HCT116 (cell line): Measurements from ENCODE around the gene STRIP1. TPM values are rescaled to one million over a fixed set of nuclear protein-coding genes. Genes with fewer than 3 reads are reported as not detected.

Experiments used
- ATAC-seq: fragments of 200-7000 bp; cut with Tn5 transposase; 2 replicates; pipeline ENCODE4 v1.9.1; 2020; ENCODE audit warnings: mild to moderate bottlenecking, moderate library complexity
- BruUV-seq: library from RNA; stranded (reverse); fragments of 400-500 nt; replicated peaks from 2 replicates; lab custom pipeline; 2021; lab: Mats Ljungman, UMichigan
- CTCF ChIA-PET: fragments of 300-600 bp; sonication (Branson Sonifier 250); formaldehyde crosslinking; loops from one replicate; lab custom pipeline; 2021; ENCODE audit warnings: antibody characterized with exemption; lab: Charles Lee
- POLR2A ChIA-PET: fragments of 300-600, 350-600 bp; sonication (Branson Sonifier 250); formaldehyde crosslinking; loops from one replicate; lab custom pipeline; 2021; ENCODE audit warnings: antibody characterized with exemption; lab: Charles Lee
- RAD21 ChIA-PET, 2 experiments: fragments of 300-600 bp; sonication (Branson Sonifier 250); formaldehyde crosslinking; loops; one replicate each; lab custom pipeline; 2023; ENCODE audit warnings: low total read pairs in 2 of 2; ENCODE audit not compliant: uncharacterized antibody in 2 of 2, unreplicated experiment in 2 of 2, low non-redundant PET in 1 of 2; lab: Charles Lee
- DNase-seq: peaks from one replicate; pipeline ENCODE4 v3.0.0-alpha.2; 2010; ENCODE audit warnings: low read depth, low spot score
- H2AFZ ChIP-seq: fragments of 200-600 bp; shearing (Covaris generic), sonication (generic); 2 replicates; pipeline ENCODE4 v1.6.1; 2017; ENCODE audit warnings: low read depth, mixed run types, mixed read lengths, antibody characterized with exemption, low read length; ENCODE audit not compliant: poor library complexity, severe bottlenecking
- H3K27ac ChIP-seq: 2 replicates; pipeline ENCODE4 v1.5.1; 2012; ENCODE audit warnings: low read depth, low read length
- H3K27me3 ChIP-seq: fragments of 200-600 bp; sonication (generic); 2 replicates; pipeline ENCODE4 v1.6.1; 2016; ENCODE audit warnings: mixed run types, low read length, mixed read lengths; ENCODE audit not compliant: insufficient read depth
- H3K36me3 ChIP-seq, 2 experiments: fragments of 200-500 bp in 1 of 2; fragments of 200-600 bp in 1 of 2; sonication (Bioruptor generic) in 1 of 2; sonication (generic) in 1 of 2; 2 replicates each; pipeline versions ENCODE4 v1.5.1 to v1.6.1; 2014 to 2016; ENCODE audit warnings: low read length in 2 of 2, inconsistent platforms in 1 of 2, mixed read lengths in 1 of 2, mixed run types in 1 of 2; ENCODE audit not compliant: insufficient read depth in 2 of 2, control insufficient read depth in 1 of 2
- H3K4me1 ChIP-seq, 2 experiments: fragments of 200-600 bp in 1 of 2; sonication (generic) in 1 of 2; 2 replicates each; pipeline versions ENCODE4 v1.5.1 to v1.6.1; 2012 to 2017; ENCODE audit warnings: low read length in 2 of 2, inconsistent platforms in 1 of 2, mild to moderate bottlenecking in 1 of 2, mixed read lengths in 1 of 2, mixed run types in 1 of 2, moderate library complexity in 1 of 2; ENCODE audit not compliant: insufficient read depth in 2 of 2, control insufficient read depth in 1 of 2
- H3K4me2 ChIP-seq: fragments of 200-600 bp; sonication (generic); 2 replicates; pipeline ENCODE4 v1.6.1; 2017; ENCODE audit warnings: mixed run types, low read length, mixed read lengths
- H3K4me3 ChIP-seq, 2 experiments: fragments of 200-600 bp in 1 of 2; sonication (generic) in 1 of 2; replicated peaks in 1 of 2; 2 replicates each; pipeline ENCODE4 v1.5.1; 2011 to 2016; ENCODE audit warnings: low read length in 2 of 2, control low read depth in 1 of 2, low read depth in 1 of 2, mild to moderate bottlenecking in 1 of 2, mixed read lengths in 1 of 2, mixed run types in 1 of 2
- H3K79me2 ChIP-seq: fragments of 200-600 bp; sonication (generic); 2 replicates; pipeline ENCODE4 v1.6.1; 2017; ENCODE audit warnings: mild to moderate bottlenecking, mixed run types, low read length, moderate library complexity, mixed read lengths; ENCODE audit not compliant: insufficient read depth
- H3K9ac ChIP-seq: fragments of 200-600 bp; sonication (generic); 2 replicates; pipeline ENCODE4 v1.6.1; 2016; ENCODE audit warnings: low read length, mixed read lengths
- H3K9me2 ChIP-seq: fragments of 200-600 bp; sonication (generic), shearing (Covaris generic); 2 replicates; pipeline ENCODE4 v1.6.1; 2017; ENCODE audit warnings: mixed run types, mild to moderate bottlenecking, moderate library complexity; ENCODE audit not compliant: insufficient read depth
- H3K9me3 ChIP-seq, 2 experiments: fragments of 200-500 bp in 1 of 2; fragments of 200-600 bp in 1 of 2; sonication (Bioruptor generic) in 1 of 2; sonication (generic) in 1 of 2; 2 replicates each; pipeline ENCODE4 v1.6.1; 2014 to 2017; ENCODE audit warnings: low read length in 2 of 2, mixed read lengths in 2 of 2, inconsistent platforms in 1 of 2, low read depth in 1 of 2, mild to moderate bottlenecking in 1 of 2, mixed run types in 1 of 2, moderate library complexity in 1 of 2; ENCODE audit not compliant: control insufficient read depth in 1 of 2, insufficient read depth in 1 of 2
- H4K20me1 ChIP-seq: fragments of 200-600 bp; sonication (generic), shearing (Covaris generic); 2 replicates; pipeline ENCODE4 v1.6.1; 2017; ENCODE audit warnings: mixed run types, mild to moderate bottlenecking, moderate library complexity; ENCODE audit not compliant: insufficient read depth
- ATF3 ChIP-seq: IDR thresholded peaks from 2 replicates; pipeline ENCODE4 v1.6.1; 2012
- CTCF ChIP-seq, 3 experiments: fragments of 200-600 bp in 1 of 3; sonication (generic) in 1 of 3; IDR thresholded peaks in 2 of 3; conservative IDR thresholded peaks in 1 of 3; 2 replicates each; pipeline ENCODE4 v1.5.1; 2012 to 2017; ENCODE audit warnings: low read depth in 2 of 3, low read length in 2 of 3, antibody characterized with exemption in 1 of 3, borderline replicate concordance in 1 of 3, control low read depth in 1 of 3, mild to moderate bottlenecking in 1 of 3, mixed read lengths in 1 of 3, mixed run types in 1 of 3, moderate library complexity in 1 of 3; ENCODE audit not compliant: insufficient read depth in 1 of 3
- EZH2phosphoT487 ChIP-seq: fragments of 200-600 bp; IDR thresholded peaks from 2 replicates; pipeline ENCODE4 v1.6.1; 2018; ENCODE audit warnings: antibody characterized with exemption, borderline replicate concordance
- FOSL1 ChIP-seq: IDR thresholded peaks from 2 replicates; pipeline ENCODE4 v1.6.1; 2012; ENCODE audit warnings: low read depth
- MAX ChIP-seq: IDR thresholded peaks from 2 replicates; pipeline ENCODE4 v1.6.1; 2012
- POLR2A ChIP-seq: IDR thresholded peaks from 2 replicates; pipeline ENCODE4 v1.7.0; 2011; ENCODE audit warnings: borderline replicate concordance; ENCODE audit not compliant: insufficient read depth, insufficient read length; ENCODE audit errors: extremely low read depth
- POLR2AphosphoS5 ChIP-seq: IDR thresholded peaks from 2 replicates; pipeline ENCODE4 v1.6.1; 2011; ENCODE audit warnings: mild to moderate bottlenecking, low read depth, low read length, moderate library complexity
- REST ChIP-seq: IDR thresholded peaks from 2 replicates; pipeline ENCODE4 v1.6.1; 2012; ENCODE audit warnings: low read depth
- SP1 ChIP-seq: IDR thresholded peaks from 2 replicates; pipeline ENCODE4 v1.6.1; 2012; ENCODE audit warnings: low read depth
- TCF7L2 ChIP-seq: IDR thresholded peaks from 2 replicates; pipeline ENCODE4 v1.7.0; 2011; ENCODE audit warnings: borderline replicate concordance, inconsistent platforms; ENCODE audit not compliant: insufficient read depth, insufficient read length; ENCODE audit errors: extremely low read depth
- ZBTB33 ChIP-seq: IDR thresholded peaks from 2 replicates; pipeline ENCODE4 v1.6.1; 2011; ENCODE audit warnings: mild to moderate bottlenecking, low read length, moderate library complexity; ENCODE audit not compliant: insufficient replicate concordance; ENCODE audit errors: extremely low read depth
- ZNF274 ChIP-seq: fragments of 200-500 bp; sonication (Bioruptor generic); IDR thresholded peaks from 2 replicates; pipeline ENCODE4 v1.6.1; 2014; ENCODE audit warnings: mild to moderate bottlenecking, low read depth, low read length, inconsistent platforms
- intact Hi-C: fragments of 100-400 bp; cut with micrococcal nuclease; formaldehyde crosslinking; loops from 2 replicates; pipeline ENCODE4 v1.10.0; 2022
- total RNA-seq: library from RNA; stranded (reverse); gene quantifications from one replicate; pipeline ENCODE4 v1.2.1, GENCODE V29; 2021; ENCODE audit not compliant: unreplicated experiment

STRIP1 gene
- total RNA-seq, 1 experiment from 2014 or later: 33.5 TPM

GRCh38 chr1:110038271-110038670 is 3.8 kb downstream of the STRIP1 start:
- Histone ChIP-seq H3K27ac (no peak overlapping the region), H4K20me1 (no peaks in the 10 kb centered on the region), H3K27me3 (no peaks in the 10 kb centered on the region), H3K4me1 (peaks cover 3 to 14% of the 10 kb centered on the region in 2 experiments; a peak in 3 of 4 replicates), H2AFZ (no peak overlapping the region), H3K9me2 (no peaks in the 10 kb centered on the region), H3K4me2 (no peak overlapping the region), H3K9ac (no peak overlapping the region), H3K4me3 (no peak overlapping the region), H3K9me3 (no peaks in the 10 kb centered on the region), H3K36me3 (peaks cover 26 to 45% of the 10 kb centered on the region in 2 experiments; a peak in 3 of 4 replicates), H3K79me2 (peaks cover 30% of the 10 kb centered on the region)
- POLR2A ChIA-PET: no interaction called here
- TF ChIP-seq SP1 (no peak), CTCF (IDR thresholded peaks at IDR 0.05 in 2 of 3, conservative IDR thresholded peaks at IDR 0.05 in 1 of 3; ENCODE audit: borderline replicate concordance in 1 of 3, insufficient read depth in 1 of 3, low read depth in 2 of 3, low read length in 2 of 3) (no peak), ZNF274 (no peak), POLR2AphosphoS5 (no peak), MAX (no peak), EZH2phosphoT487 (no peak), ZBTB33 (no peak), TCF7L2 (no peak), REST (no peak), POLR2A (no peak), FOSL1 (no peak), ATF3 (no peak)
- DNase-seq (no peak), ATAC-seq (no peak)
- CTCF ChIA-PET: no interaction called here
- BruUV-seq: no TSS peak
- intact Hi-C loops: no loop called here
- RAD21 ChIA-PET: no interaction called here
